AG04449 (cell line): ENCODE data around the gene GRAMD2B.

Source experiments
- CTCF ChIA-PET: fragments of 350-600 bp; formaldehyde crosslinking; extraction: SDS; loops from one replicate; lab custom pipeline; 2021; ENCODE audit warnings: antibody characterized with exemption; lab: Yijun Ruan, JAX
- POLR2A ChIA-PET: fragments of 400-600, 350-600 bp; formaldehyde crosslinking; extraction: SDS; loops from one replicate; lab custom pipeline; 2020; ENCODE audit warnings: antibody characterized with exemption, inconsistent platforms; lab: Yijun Ruan, JAX
- DNase-seq: peaks from one replicate; pipeline ENCODE4 v3.0.0-alpha.2; 2010; ENCODE audit warnings: low read depth, low spot score
- H3K4me3 ChIP-seq: 2 replicates; pipeline ENCODE4 v1.5.1; 2011; ENCODE audit warnings: low read depth, mild to moderate bottlenecking, control low read depth, low read length
- CTCF ChIP-seq: IDR thresholded peaks from one replicate; pipeline ENCODE4 v1.5.1; 2011; ENCODE audit warnings: mild to moderate bottlenecking, moderate library complexity, low read length, control low read depth, inconsistent platforms; ENCODE audit not compliant: insufficient read depth; ENCODE audit errors: missing control alignments

The GRAMD2B gene

GRCh38 chr5:126484253-126484652 is 61.0 kb downstream of the GRAMD2B start:
- CTCF ChIA-PET, result interaction anchor here (0.6 to 3.8 kb wide), 2 partner anchors 16 to 48 kb away, joined by 3 to 17 read pairs; no protein-coding TSS in a partner anchor
- TF ChIP-seq CTCF, result no peak

DNA sequence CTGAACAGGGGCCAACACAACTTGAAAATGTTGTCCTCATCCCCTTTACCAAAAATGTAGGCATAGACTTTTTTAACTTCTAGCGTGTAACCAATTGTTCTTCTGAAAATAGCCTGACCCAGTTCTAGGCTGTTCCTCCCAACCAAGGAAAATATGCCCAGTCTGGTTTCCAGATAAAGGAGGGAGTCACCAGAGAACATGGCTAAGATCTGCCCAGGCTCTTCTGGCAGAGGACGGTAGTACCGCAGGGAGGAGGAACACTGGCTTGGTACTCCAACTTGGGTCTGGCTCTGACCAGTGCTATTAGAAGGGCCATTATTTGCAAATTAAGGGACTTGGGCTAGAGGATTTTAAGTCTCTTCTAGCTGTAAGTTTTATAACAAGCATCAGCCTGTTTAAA is 63.1 kb downstream of the GRAMD2B start:
- TF ChIP-seq CTCF, result no peak
- DNase-seq, result no peak
- ChIA-PET CTCF (interaction anchor here (1.4 to 5.7 kb wide), 3 partner anchors 10 to 41 kb away, joined by 3 to 55 read pairs (median 4); no protein-coding TSS in a partner anchor), POLR2A (no interaction called here)
- no peak overlapping the region for H3K4me3 ChIP-seq

More at GRCh38 chr5:126484253-126484652, 61.0 kb downstream of the GRAMD2B start:
- POLR2A ChIA-PET, result no interaction called here
- DNase-seq, result no peak
- no peak overlapping the region for H3K4me3 ChIP-seq

DNA sequence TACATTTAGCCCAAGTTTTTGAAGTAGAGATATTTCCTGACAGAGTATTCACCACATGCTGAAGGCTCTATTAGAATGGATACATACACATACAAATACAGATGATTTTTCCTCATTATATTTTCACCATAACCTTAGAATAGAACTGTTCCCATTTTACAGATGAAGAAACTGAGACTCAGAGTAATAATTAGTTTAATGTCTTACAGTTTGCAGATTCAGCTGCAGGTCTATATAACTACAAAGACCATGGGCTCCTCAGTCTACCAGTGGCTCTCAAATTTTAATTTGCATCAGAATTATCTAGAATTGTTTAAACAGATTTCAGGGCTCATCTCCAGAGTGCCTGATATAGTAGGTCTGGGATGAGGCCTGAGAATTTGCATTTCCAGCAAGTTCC is 64.4 kb downstream of the GRAMD2B start:
- TF ChIP-seq CTCF, result no peak
- no peak overlapping the region for H3K4me3 ChIP-seq
- no peak for DNase-seq
- ChIA-PET CTCF (interaction anchor here (1.4 to 5.7 kb wide), 3 partner anchors 12 to 135 kb away, joined by 4 to 55 read pairs (median 35); no protein-coding TSS in a partner anchor), POLR2A (no interaction called here)

DNA sequence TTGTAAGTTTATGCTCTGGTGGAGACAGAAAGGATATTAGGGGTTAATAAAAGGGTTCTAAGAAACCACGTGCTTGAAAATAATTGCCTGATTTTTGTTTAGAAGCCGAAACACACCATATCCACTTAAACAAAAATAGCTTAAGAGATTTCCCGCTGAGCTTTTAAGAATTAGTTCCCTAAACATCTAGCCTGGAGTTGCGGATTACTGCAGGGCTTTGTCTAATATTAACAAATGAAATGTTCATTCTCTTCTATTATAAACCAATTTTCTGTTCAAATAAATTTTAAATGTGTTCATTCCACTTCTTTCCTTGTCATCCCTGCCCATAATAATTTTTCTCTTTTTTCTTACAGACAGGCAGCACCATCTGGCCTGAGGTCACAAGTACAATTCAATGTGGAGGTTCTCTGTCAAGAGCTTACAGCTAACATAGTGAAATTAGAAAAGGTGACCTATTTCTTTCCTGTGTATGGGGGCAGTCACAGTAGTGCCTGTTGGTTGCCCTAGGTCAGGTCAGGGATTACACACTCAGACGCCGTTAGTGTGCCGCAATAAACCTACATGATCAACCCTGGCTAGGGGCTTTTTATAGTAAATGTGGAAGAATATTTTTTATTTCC is 65.3 kb downstream of the GRAMD2B start:
- DNase-seq, result no peak
- ChIA-PET POLR2A (no interaction called here), CTCF (interaction anchor here (0.6 to 5.7 kb wide), 6 partner anchors 11 to 150 kb away, joined by 3 to 55 read pairs (median 4); partner anchors contain the start of gene PHAX)
- H3K4me3 ChIP-seq, result no peak overlapping the region
- no peak for TF ChIP-seq CTCF

DNA sequence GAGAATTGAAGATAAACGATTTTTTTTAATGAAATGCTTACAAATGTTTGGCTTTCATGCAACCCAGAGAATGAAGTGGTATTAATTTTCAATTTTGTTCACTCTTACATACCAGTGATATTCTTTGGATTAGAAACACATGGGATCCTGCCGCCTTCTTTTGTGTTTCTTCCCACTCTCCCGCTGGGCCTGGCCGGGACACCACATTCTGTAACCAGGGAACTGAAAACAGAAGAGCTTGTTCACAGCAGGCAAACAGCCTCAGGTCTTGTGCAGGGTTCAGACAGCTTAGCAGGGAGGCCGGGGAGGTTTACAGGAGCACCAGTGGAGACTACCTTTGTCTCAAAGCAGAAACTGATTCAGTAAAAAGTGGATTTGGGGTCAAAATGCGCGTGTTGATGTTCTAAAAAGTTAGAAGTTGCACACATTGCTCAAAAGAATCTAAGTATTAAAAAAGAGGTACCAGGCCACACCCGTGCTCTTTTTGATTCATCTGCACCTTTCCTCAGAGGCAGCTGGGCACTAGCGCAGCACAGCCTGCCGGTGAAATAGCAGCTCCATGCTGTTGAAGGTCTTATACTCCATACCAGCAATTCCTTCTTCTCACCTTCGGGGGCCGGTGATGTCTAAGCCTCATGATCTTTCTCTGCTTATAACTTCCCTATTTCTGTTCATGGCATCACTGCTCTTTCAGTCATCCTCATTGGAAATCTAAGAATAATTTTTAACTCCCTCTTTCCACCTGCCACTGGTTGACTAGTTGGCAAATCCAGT is 67.1 kb downstream of the GRAMD2B start:
- no peak for DNase-seq
- ChIA-PET POLR2A (no interaction called here), CTCF (interaction anchor here (0.7 to 5.7 kb wide), 13 partner anchors 9 to 151 kb away, joined by 3 to 55 read pairs (median 4); no protein-coding TSS in a partner anchor)
- H3K4me3 ChIP-seq, result no peak overlapping the region
- TF ChIP-seq CTCF, result peak; percentile 13

DNA sequence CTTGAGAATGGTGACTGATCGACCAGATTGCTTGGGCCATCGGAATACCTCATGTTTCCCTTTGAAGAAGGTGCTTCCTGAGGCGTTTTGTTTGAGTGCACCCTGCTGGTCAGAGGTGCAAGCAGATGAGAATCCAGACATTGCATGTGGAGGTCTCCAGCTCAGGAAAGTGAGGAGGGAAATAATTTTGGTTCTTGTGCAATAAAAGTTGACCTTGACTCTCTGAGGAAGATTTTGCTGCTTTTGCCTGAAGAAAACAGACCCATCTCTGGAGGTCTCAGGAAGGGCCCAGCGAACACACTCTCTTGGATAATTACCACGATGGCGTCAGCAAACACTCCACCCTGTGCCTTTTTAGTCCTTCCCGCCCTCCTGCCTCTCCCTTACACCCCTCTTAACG is 69.7 kb downstream of the GRAMD2B start:
- TF ChIP-seq CTCF, result no peak
- ChIA-PET POLR2A (interaction anchor here (0.7 kb wide), 1 partner anchor 35 kb away, joined by 3 read pairs; no protein-coding TSS in a partner anchor), CTCF (interaction anchor here (0.9 to 4.6 kb wide), 5 partner anchors 26 to 154 kb away, joined by 3 to 22 read pairs (median 5); no protein-coding TSS in a partner anchor)
- DNase-seq, result no peak
- no peak overlapping the region for H3K4me3 ChIP-seq
